Natural killer cell (primary cell): ENCODE results near the gene FCRLB. TPM values are rescaled to one million over a fixed set of nuclear protein-coding genes. Genes with fewer than 3 reads are reported as not detected.

Source experiments
- ATAC-seq, 3 donors: fragments of 150-1000 bp in 2 of 3; fragments of 200-7000 bp in 1 of 3; cut with Tn5 transposase; 1 replicate in 1 of 3; 2 replicates in 2 of 3; pipeline ENCODE4 v1.10.0; 2021; ENCODE audit warnings: mild to moderate bottlenecking in 2 of 3, moderate library complexity in 2 of 3
- DNase-seq, 2 donors: peaks; one replicate each; pipeline versions ENCODE4 v3.0.0 to v3.0.0-alpha.2; 2013 to 2021; ENCODE audit warnings: mixed read lengths in 1 of 2
- H3K27ac ChIP-seq: one replicate; pipeline ENCODE4 v1.5.1; 2013; ENCODE audit warnings: mild to moderate bottlenecking, low read length
- H3K27me3 ChIP-seq: one replicate; pipeline ENCODE4 v1.6.1; 2013; ENCODE audit warnings: low read length; ENCODE audit not compliant: control insufficient read depth, insufficient read depth
- H3K36me3 ChIP-seq: one replicate; pipeline ENCODE4 v1.6.1; 2013; ENCODE audit warnings: low read length; ENCODE audit not compliant: control insufficient read depth, insufficient read depth
- H3K4me1 ChIP-seq: one replicate; pipeline ENCODE4 v1.6.1; 2013; ENCODE audit warnings: low read length; ENCODE audit not compliant: control insufficient read depth, insufficient read depth
- H3K4me3 ChIP-seq: one replicate; pipeline ENCODE4 v1.5.1; 2013; ENCODE audit warnings: low read length
- H3K9me3 ChIP-seq: one replicate; pipeline ENCODE4 v1.6.1; 2013; ENCODE audit warnings: low read length; ENCODE audit not compliant: control insufficient read depth, insufficient read depth
- H3K27ac Mint-ChIP-seq, 2 donors: one replicate each; pipeline ENCODE4 v1.8.0; 2022; ENCODE audit warnings: mild to moderate bottlenecking in 2 of 2, mixed read lengths in 2 of 2, moderate library complexity in 1 of 2
- H3K27me3 Mint-ChIP-seq, 2 donors: one replicate each; pipeline ENCODE4 v1.8.0; 2022; ENCODE audit warnings: low read depth in 2 of 2, mixed read lengths in 2 of 2
- H3K36me3 Mint-ChIP-seq: one replicate; pipeline ENCODE4 v1.8.0; 2022; ENCODE audit warnings: mixed read lengths
- H3K4me1 Mint-ChIP-seq, 2 donors: one replicate each; pipeline ENCODE4 v1.8.0; 2022; ENCODE audit warnings: mixed read lengths in 2 of 2
- H3K4me3 Mint-ChIP-seq: one replicate; pipeline ENCODE4 v1.8.0; 2022; ENCODE audit warnings: mild to moderate bottlenecking, moderate library complexity, mixed read lengths
- H3K9me3 Mint-ChIP-seq, 2 donors: one replicate each; pipeline ENCODE4 v1.8.0; 2022; ENCODE audit warnings: mixed read lengths in 2 of 2
- CTCF ChIP-seq: fragments of 200-600 bp; IDR thresholded peaks from one replicate; pipeline ENCODE4 v1.8.0; 2022; ENCODE audit warnings: antibody characterized with exemption
- WGBS: methylation state at CpG from one replicate; pipeline ENCODE4 v1.1.7; 2013; ENCODE audit warnings: missing lambda C conversion rate; ENCODE audit not compliant: insufficient coverage; 5-methylcytosine and 5-hydroxymethylcytosine counted together
- intact Hi-C: fragments of 100-400 bp; cut with micrococcal nuclease; formaldehyde crosslinking; loops from one replicate; pipeline ENCODE4 v1.14.2; 2022
- total RNA-seq, 4 donors: library from RNA; stranded (reverse); fragments of 120-200 nt in 1 of 4; gene quantifications; one replicate each; pipeline versions ENCODE4 v1.2.3 to v1.2.4, GENCODE V29; 2013 to 2022

The FCRLB gene
- total RNA-seq, 3 donors from 2014 or later (not counting 1 experiment from before 2014, with no cell fraction given): 3.6 to 6.2 (median 5.2) TPM

GRCh38 chr1:161773791-161774190, 52.4 kb downstream of the FCRLB start:
- Mint-ChIP-seq H3K27ac (no peak overlapping the region), H3K36me3 (no peaks in the 10 kb centered on the region), H3K4me3 (no peak overlapping the region), H3K4me1 (peaks cover 5 to 13% of the 10 kb centered on the region in 2 donors), H3K27me3 (no peaks in the 10 kb centered on the region), H3K9me3 (no peaks in the 10 kb centered on the region)
- Histone ChIP-seq H3K9me3 (no peaks in the 10 kb centered on the region), H3K4me1 (no peaks in the 10 kb centered on the region), H3K27me3 (no peaks in the 10 kb centered on the region), H3K27ac (no peak overlapping the region), H3K4me3 (no peak overlapping the region), H3K36me3 (peaks cover 2% of the 10 kb centered on the region)
- intact Hi-C loops: no loop called here
- WGBS: 38% methylated on average over 3 of the region's 4 CpGs
- DNase-seq: no peak
- ATAC-seq: no peak
- no peak for TF ChIP-seq CTCF

DNA sequence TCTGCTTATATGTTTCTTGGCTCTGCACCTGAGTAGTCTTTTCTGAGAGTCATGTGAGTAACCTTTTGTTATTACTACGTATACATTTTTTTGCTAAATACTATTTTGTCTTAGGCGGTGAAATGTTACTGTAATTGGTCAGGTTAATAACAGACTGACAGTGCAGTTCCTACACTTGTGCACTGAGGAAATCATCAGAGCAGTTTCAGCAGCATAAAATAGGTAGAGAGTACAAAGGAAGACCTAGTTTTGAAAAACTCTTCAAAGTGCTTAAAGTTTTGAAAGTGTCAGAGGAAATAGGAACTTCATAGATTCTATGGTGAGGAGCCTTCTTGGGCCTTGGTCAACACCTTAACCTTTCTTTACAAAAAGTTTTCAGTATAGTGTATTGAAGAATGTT, 55.9 kb downstream of the FCRLB start:
- Mint-ChIP-seq H3K4me1 (peaks cover 0 to 6% of the 10 kb centered on the region in 2 donors), H3K9me3 (no peaks in the 10 kb centered on the region), H3K36me3 (peaks cover 8% of the 10 kb centered on the region), H3K27ac (no peak overlapping the region), H3K27me3 (no peaks in the 10 kb centered on the region), H3K4me3 (no peak overlapping the region)
- Histone ChIP-seq H3K27me3 (no peaks in the 10 kb centered on the region), H3K4me3 (no peak overlapping the region), H3K36me3 (peaks cover 9% of the 10 kb centered on the region), H3K27ac (no peak overlapping the region), H3K9me3 (no peaks in the 10 kb centered on the region), H3K4me1 (no peaks in the 10 kb centered on the region)
- no peak for DNase-seq
- no peak for ATAC-seq
- TF ChIP-seq CTCF: no peak
- 78% methylated on average over 2 of the region's 2 CpGs for WGBS
- intact Hi-C loops: no loop called here

Other genes starting within 250 kb of the FCRLB start
- gene FCGR2A, start 216.1 kb upstream of the FCRLB start, total RNA-seq: 10 to 100 TPM in 2 of 3 donors, 1 to 10 TPM in 1; 7.5 to 34.6 (median 13.9) TPM
- gene HSPA6, start 197.0 kb upstream of the FCRLB start, total RNA-seq: 1 to 10 TPM; 5.8 to 6.5 (median 6.0) TPM
- gene FCGR3A, start 171.7 kb upstream of the FCRLB start, total RNA-seq: 100 to 1,000 TPM; 557 to 892 (median 848) TPM
- gene FCGR3B, start 90.4 kb upstream of the FCRLB start, total RNA-seq: 10 to 100 TPM; 12.8 to 29.6 (median 18.2) TPM
- 10 to 100 TPM; 12.6 to 76.9 (median 17.0) TPM for gene FCGR2B, start 58.4 kb upstream of the FCRLB start, total RNA-seq
- gene FCRLA, start 14.3 kb upstream of the FCRLB start, total RNA-seq: under 1 TPM; 0.41 to 0.90 (median 0.80) TPM
- 10 to 100 TPM; 26.9 to 31.7 (median 28.5) TPM for gene DUSP12, start 28.2 kb downstream of the FCRLB start, total RNA-seq
- 10 to 100 TPM; 16.8 to 25.0 (median 21.8) TPM for gene ATF6, start 44.8 kb downstream of the FCRLB start, total RNA-seq